ENCODE measurements around the gene UGT1A4. TPM values are rescaled to one million over a fixed set of nuclear protein-coding genes. Genes with fewer than 3 reads are reported as not detected.

The UGT1A4 gene
- total RNA-seq, 1 donor from 2014 or later: 0.98 TPM

GRCh38 chr2:233799716-233800115, 81.2 kb downstream of the UGT1A4 start:
- H3K4me1 ChIP-seq: no peaks in the 10 kb centered on the region
- peak in 1 of 2 donors; percentile 49 for DNase-seq (ENCODE audit: extremely low spot score in 2 of 2)
- H3K9me3 ChIP-seq: no peaks in the 10 kb centered on the region
- no peak overlapping the region for H3K4me3 ChIP-seq
- H3K27me3 ChIP-seq: no peaks in the 10 kb centered on the region
- no peaks in the 10 kb centered on the region for H3K36me3 ChIP-seq
- intact Hi-C loops (cut with DNase I): no loop called here
- H3K27ac ChIP-seq: no peak overlapping the region
- TF ChIP-seq POLR2AphosphoS5 (IDR thresholded peaks at IDR 0.05; ENCODE audit: insufficient read depth in 1 of 2, low read depth in 1 of 2) (no peak), CTCF (IDR thresholded peaks at IDR 0.05) (no peak), POLR2A (IDR thresholded peaks at IDR 0.05) (no peak)

GRCh38 chr2:233800208-233800607, 81.7 kb downstream of the UGT1A4 start:
- Histone ChIP-seq H3K36me3 (no peaks in the 10 kb centered on the region), H3K27ac (no peak overlapping the region), H3K27me3 (no peaks in the 10 kb centered on the region), H3K4me1 (no peaks in the 10 kb centered on the region), H3K9me3 (no peaks in the 10 kb centered on the region), H3K4me3 (no peak overlapping the region)
- no peak for DNase-seq (ENCODE audit: extremely low spot score in 2 of 2)
- TF ChIP-seq POLR2A (IDR thresholded peaks at IDR 0.05): no peak
- TF ChIP-seq POLR2AphosphoS5 (IDR thresholded peaks at IDR 0.05; ENCODE audit: insufficient read depth in 1 of 2, low read depth in 1 of 2): no peak
- no peak for TF ChIP-seq CTCF (IDR thresholded peaks at IDR 0.05)
- intact Hi-C loops (cut with DNase I): no loop called here

- Histone ChIP-seq H3K4me1 (no peaks in the 10 kb centered on the region), H3K9me3 (no peaks in the 10 kb centered on the region), H3K36me3 (no peaks in the 10 kb centered on the region), H3K4me3 (no peak overlapping the region), H3K27me3 (no peaks in the 10 kb centered on the region), H3K27ac (no peak overlapping the region)
- TF ChIP-seq POLR2A (IDR thresholded peaks at IDR 0.05) (no peak), CTCF (IDR thresholded peaks at IDR 0.05) (no peak), POLR2AphosphoS5 (IDR thresholded peaks at IDR 0.05; ENCODE audit: insufficient read depth in 1 of 2, low read depth in 1 of 2) (no peak)
- intact Hi-C loops (cut with DNase I): no loop called here
- peak in 1 of 2 donors; percentile 79 for DNase-seq (ENCODE audit: extremely low spot score in 2 of 2)
These were observed 83.0 kb downstream of the UGT1A4 start for GRCh38 chr2:233801357-233802131.

GRCh38 chr2:233802132-233802815, 83.7 kb downstream of the UGT1A4 start:
- no peak overlapping the region for H3K27ac ChIP-seq
- no peak overlapping the region for H3K4me3 ChIP-seq
- no peaks in the 10 kb centered on the region for H3K4me1 ChIP-seq
- no peaks in the 10 kb centered on the region for H3K27me3 ChIP-seq
- DNase-seq (ENCODE audit: extremely low spot score in 2 of 2): no peak
- H3K9me3 ChIP-seq: no peaks in the 10 kb centered on the region
- H3K36me3 ChIP-seq: no peaks in the 10 kb centered on the region
- intact Hi-C loops (cut with DNase I): no loop called here
- TF ChIP-seq CTCF (IDR thresholded peaks at IDR 0.05): no peak
- no peak for TF ChIP-seq POLR2A (IDR thresholded peaks at IDR 0.05)
- TF ChIP-seq POLR2AphosphoS5 (IDR thresholded peaks at IDR 0.05; ENCODE audit: insufficient read depth in 1 of 2, low read depth in 1 of 2): no peak

Measured in vagina (tissue), 2 donors.